ENCODE measurements around the gene SLC66A3.

GRCh38 chr2:11212645-11213044 lies 57.4 kb downstream of the SLC66A3 start:
- TF ChIP-seq CTCF (tag by site-specific recombination; IDR thresholded peaks at IDR 0.05) = no peak
- TF ChIP-seq GFI1B (tag by site-specific recombination; IDR thresholded peaks at IDR 0.05) = no peak
- no peak for TF ChIP-seq ZNF292 (tag by site-specific recombination; IDR thresholded peaks at IDR 0.05; ENCODE audit: borderline replicate concordance, low read depth)
